Kidney glomerular epithelial cell (primary cell): ENCODE measurements around the gene CEP250.

Experiments
- DNase-seq: peaks from one replicate; lab custom pipeline; 2025; lab: John Stamatoyannopoulos, UW

The CEP250 gene

DNA sequence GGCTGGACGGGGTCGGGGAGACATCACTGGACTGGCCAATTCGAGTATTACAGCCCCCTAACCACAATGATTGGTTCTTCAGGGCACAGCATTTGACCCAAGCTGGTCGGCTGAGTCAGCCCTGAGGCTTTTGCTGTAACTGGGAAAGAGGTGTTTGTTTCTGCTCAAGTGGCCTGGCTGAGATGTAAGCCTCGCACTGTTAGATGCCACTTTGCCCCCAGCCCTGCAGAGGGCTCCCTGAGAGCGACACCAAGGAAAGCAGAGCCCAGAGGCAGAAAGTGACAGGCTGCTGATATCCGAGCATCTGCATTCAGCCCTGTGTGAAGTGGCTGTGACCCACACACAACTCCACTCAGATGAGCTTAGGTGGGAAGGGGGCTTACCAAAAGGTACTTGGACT lies 105.9 kb downstream of the CEP250 start:
- peak; percentile 48 for DNase-seq

DNA sequence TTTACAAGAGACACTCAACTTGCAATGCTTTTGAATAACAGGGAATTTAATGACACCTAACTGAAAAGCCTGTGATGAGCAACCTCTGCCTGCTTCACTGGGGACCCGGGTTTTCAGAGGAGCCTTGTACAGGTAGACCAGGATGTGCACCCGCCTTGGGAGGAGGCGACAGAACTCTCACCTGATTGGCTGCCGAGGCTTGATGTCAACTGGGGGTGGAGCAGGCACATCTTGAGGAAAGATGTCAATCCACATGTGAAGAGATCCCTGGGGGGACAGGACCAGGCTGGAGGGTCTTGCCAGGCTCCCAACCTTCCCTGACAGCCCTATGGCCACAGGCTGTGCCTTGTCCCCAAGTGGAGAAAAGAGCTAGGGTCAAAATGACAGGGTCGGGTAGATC lies 106.3 kb downstream of the CEP250 start:
- DNase-seq, result no peak

DNA sequence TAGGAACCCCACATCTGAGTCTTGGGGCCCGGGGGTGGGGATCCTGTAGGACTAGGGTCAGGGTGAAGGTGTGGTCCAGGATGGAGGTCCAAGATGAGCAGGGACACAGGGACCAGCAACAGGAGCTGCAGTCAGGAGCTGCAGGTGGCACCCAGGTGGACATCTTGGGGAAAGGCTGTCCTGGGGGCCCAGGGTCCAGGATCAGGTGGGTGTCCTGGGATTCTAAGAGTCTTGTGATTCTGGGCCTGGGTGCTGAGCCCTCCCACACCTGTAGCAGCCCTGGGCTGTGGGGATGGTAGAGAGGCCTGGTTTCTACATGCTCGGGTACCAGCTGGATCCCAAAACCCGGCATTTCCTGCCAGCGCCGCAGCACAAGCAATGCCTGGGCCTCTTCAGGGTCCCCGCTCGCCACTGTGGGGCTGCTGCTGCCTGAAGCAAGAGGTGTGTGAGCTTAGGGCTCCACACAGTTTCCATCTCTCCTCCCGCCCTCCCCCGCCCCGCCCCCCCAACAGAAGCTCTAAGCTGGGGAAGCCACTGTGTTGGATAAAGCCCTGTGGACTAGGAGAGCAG lies 107.2 kb downstream of the CEP250 start:
- DNase-seq, result no peak

DNA sequence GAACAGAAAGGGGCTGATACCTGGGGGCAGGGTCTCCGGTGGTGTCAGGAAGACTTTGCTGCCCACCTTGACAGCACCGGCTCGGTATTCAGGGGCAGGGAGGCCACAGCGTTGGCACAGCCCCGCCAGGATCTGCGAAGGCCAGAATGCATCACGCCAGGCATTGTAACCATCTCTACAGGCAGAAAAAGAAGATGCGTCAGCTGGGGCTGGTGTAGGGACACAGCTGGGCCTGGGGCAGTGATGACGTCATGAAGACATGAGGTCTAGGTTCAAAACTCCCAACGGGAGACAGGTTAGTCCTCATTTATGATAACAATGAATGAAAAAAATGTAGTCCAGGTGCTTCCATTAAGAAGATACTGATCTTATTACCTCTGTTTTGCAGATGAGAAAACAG lies 108.4 kb downstream of the CEP250 start:
- DNase-seq, result no peak

DNA sequence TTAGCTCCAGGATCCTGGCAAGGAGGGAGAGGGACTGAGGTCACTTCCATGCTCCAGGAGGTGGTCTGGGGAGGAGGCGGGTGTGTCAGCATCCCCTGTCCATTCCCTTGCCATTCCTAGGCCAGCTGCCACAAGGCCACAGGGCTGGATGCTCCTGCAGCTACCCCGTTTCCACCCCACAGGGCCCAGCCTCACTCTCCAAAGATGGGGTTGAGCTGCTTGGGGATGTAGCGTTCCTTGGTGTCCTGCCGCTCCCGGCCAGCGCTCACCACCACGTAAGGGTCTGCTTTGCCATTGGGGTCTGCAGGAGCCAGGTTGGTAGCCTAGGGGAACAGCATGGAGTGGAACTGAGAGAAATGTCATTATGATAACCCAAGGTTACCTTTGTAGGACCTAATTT lies 109.5 kb downstream of the CEP250 start:
- DNase-seq, result no peak

DNA sequence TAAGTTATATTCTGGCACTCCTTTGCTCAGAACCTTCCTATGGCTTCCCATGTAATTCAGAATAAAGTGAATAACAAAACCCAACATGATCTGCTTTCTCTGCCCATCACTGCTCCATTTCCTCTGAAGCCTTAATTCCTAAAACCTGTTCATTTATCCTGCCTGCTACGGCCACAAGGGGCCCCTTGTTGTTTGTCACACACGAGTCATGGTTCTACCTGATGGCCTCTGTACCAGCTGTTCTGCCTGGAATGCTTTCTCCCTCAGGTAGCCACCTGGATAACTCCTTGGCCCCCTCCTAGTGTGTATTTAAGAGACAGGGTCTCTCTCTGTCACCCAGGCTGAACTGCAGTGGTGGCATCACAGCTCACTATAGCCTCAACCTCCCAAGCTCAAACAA lies 113.2 kb downstream of the CEP250 start:
- peak; percentile 2 for DNase-seq
